ENCODE measurements around the gene GCSH. TPM values are rescaled to one million over a fixed set of nuclear protein-coding genes. Genes with fewer than 3 reads are reported as not detected.

Gene GCSH
- total RNA-seq, 2 donors from 2014 or later = 109 to 118 TPM

- no peaks in the 10 kb centered on the region for H3K27me3 ChIP-seq (ENCODE audit: control insufficient read depth, insufficient read depth, low read length, poor library complexity, severe bottlenecking)
- no peak overlapping the region for H3K27ac ChIP-seq (ENCODE audit: low read depth, low read length)
- no peaks in the 10 kb centered on the region for H3K4me1 ChIP-seq (ENCODE audit: control insufficient read depth, insufficient read depth, low read length)
- 92 to 97% methylated on average over 5 to 11 of the region's 11 CpGs for WGBS, 2 experiments (ENCODE audit: insufficient coverage in 1 of 2, insufficient read length in 1 of 2)
- no peaks in the 10 kb centered on the region for H3K9me3 ChIP-seq (ENCODE audit: control insufficient read depth, low read length)
- TF ChIP-seq CTCF (conservative IDR thresholded peaks at IDR 0.05) = no peak
- Mint-ChIP-seq H3K9me3 (no peaks in the 10 kb centered on the region), H3K4me3 (no peak overlapping the region), H3K27me3 (ENCODE audit: insufficient read depth) (peaks cover 4% of the 10 kb centered on the region), H3K27ac (no peak overlapping the region), H3K4me1 (no peaks in the 10 kb centered on the region), H3K36me3 (ENCODE audit: low read depth) (no peaks in the 10 kb centered on the region)
- H3K36me3 ChIP-seq (ENCODE audit: control insufficient read depth, insufficient read depth, low read length) = no peaks in the 10 kb centered on the region
- DNase-seq = no peak
- no peak overlapping the region for H3K4me3 ChIP-seq (ENCODE audit: low read length)
- no peak overlapping the region for H3K9ac ChIP-seq (ENCODE audit: extremely low read depth, low read length, poor library complexity, severe bottlenecking)
Measured at GRCh38 chr16:81107511-81107910, 11.3 kb upstream of the GCSH start.

GRCh38 chr16:81106826-81107503 lies 10.8 kb upstream of the GCSH start:
- no peak overlapping the region for H3K4me3 ChIP-seq (ENCODE audit: low read length)
- H3K36me3 Mint-ChIP-seq (ENCODE audit: low read depth) = no peaks in the 10 kb centered on the region
- 77 to 87% methylated on average over 6 to 8 of the region's 8 CpGs for WGBS, 2 experiments (ENCODE audit: insufficient coverage in 1 of 2, insufficient read length in 1 of 2)
- H3K27me3 ChIP-seq (ENCODE audit: control insufficient read depth, insufficient read depth, low read length, poor library complexity, severe bottlenecking) = no peaks in the 10 kb centered on the region
- peaks cover 4% of the 10 kb centered on the region for H3K27me3 Mint-ChIP-seq (ENCODE audit: insufficient read depth)
- no peaks in the 10 kb centered on the region for H3K4me1 Mint-ChIP-seq
- H3K9me3 ChIP-seq (ENCODE audit: control insufficient read depth, low read length) = no peaks in the 10 kb centered on the region
- no peak for TF ChIP-seq CTCF (conservative IDR thresholded peaks at IDR 0.05)
- H3K4me1 ChIP-seq (ENCODE audit: control insufficient read depth, insufficient read depth, low read length) = no peaks in the 10 kb centered on the region
- H3K36me3 ChIP-seq (ENCODE audit: control insufficient read depth, insufficient read depth, low read length) = no peaks in the 10 kb centered on the region
- no peak overlapping the region for H3K9ac ChIP-seq (ENCODE audit: extremely low read depth, low read length, poor library complexity, severe bottlenecking)
- no peak for DNase-seq
- H3K9me3 Mint-ChIP-seq = no peaks in the 10 kb centered on the region
- no peak overlapping the region for H3K27ac ChIP-seq (ENCODE audit: low read depth, low read length)
- peak overlapping the region; percentile 48 for H3K27ac Mint-ChIP-seq
- no peak overlapping the region for H3K4me3 Mint-ChIP-seq

- peaks cover 2% of the 10 kb centered on the region for H3K27me3 Mint-ChIP-seq (ENCODE audit: insufficient read depth)
- H3K4me1 Mint-ChIP-seq = no peaks in the 10 kb centered on the region
- no peaks in the 10 kb centered on the region for H3K4me1 ChIP-seq (ENCODE audit: control insufficient read depth, insufficient read depth, low read length)
- H3K4me3 ChIP-seq (ENCODE audit: low read length) = no peak overlapping the region
- H3K4me3 Mint-ChIP-seq = no peak overlapping the region
- H3K27ac Mint-ChIP-seq = no peak overlapping the region
- no peaks in the 10 kb centered on the region for H3K36me3 ChIP-seq (ENCODE audit: control insufficient read depth, insufficient read depth, low read length)
- no peaks in the 10 kb centered on the region for H3K36me3 Mint-ChIP-seq (ENCODE audit: low read depth)
- no peak overlapping the region for H3K27ac ChIP-seq (ENCODE audit: low read depth, low read length)
- 92 to 96% methylated on average over 1 of the region's 1 CpG for WGBS, 2 experiments (ENCODE audit: insufficient coverage in 1 of 2, insufficient read length in 1 of 2)
- H3K9ac ChIP-seq (ENCODE audit: extremely low read depth, low read length, poor library complexity, severe bottlenecking) = no peak overlapping the region
- H3K9me3 Mint-ChIP-seq = no peaks in the 10 kb centered on the region
- no peaks in the 10 kb centered on the region for H3K27me3 ChIP-seq (ENCODE audit: control insufficient read depth, insufficient read depth, low read length, poor library complexity, severe bottlenecking)
- no peaks in the 10 kb centered on the region for H3K9me3 ChIP-seq (ENCODE audit: control insufficient read depth, low read length)
- no peak for DNase-seq
- no peak for TF ChIP-seq CTCF (conservative IDR thresholded peaks at IDR 0.05)
Measured at GRCh38 chr16:81105946-81106345, 9.8 kb upstream of the GCSH start.

Measured in endodermal cell (in vitro differentiated cells).